NCI-H526 treated with DMSO at 0.1 percent for 48 hours (cell line): ENCODE results near the gene PHF12.

Source experiments
- DNase-seq: peaks from one replicate; lab custom pipeline; 2025; lab: John Stamatoyannopoulos, UW

The PHF12 gene

DNA sequence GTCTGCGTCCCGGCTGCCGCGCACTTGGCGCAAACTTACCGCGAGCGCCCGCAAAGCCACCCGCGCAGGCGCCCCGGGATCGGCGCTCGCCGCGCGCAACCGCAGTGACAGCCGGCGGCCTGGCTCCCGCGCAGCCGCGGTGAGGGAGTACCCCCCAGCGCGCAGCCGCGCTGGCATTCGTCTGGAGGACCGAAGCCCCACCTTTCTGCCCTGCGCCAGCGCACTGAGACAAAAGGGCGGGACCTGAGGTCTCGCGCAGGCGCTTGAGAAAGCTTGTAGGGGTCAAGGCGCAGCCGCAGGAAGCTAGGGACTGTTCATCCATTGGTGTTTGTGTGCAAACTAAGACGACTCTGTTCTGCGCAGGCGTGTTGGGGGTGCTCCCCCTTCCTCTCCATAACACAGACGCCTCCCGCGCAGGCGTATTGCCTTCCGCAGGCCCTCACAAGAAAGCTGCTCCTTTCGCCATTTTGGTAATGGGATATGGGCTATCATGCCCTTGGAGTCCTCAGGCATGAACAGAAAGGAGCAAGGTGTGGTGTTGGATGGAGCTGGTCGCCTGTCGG is at the start of gene PHF12:
Gene PHF12 (minus strand): TSS at position 91 of the 563 bp plus-strand sequence. CDS start 558 bp downstream, outside the sequence.
- peak; percentile 100 for DNase-seq

- DNase-seq, result no peak
Observed at GRCh38 chr17:29000973-29001372, 49.7 kb upstream of the PHF12 start.

- no peak for DNase-seq
Observed at GRCh38 chr17:28999206-28999605, 47.9 kb upstream of the PHF12 start.

DNA sequence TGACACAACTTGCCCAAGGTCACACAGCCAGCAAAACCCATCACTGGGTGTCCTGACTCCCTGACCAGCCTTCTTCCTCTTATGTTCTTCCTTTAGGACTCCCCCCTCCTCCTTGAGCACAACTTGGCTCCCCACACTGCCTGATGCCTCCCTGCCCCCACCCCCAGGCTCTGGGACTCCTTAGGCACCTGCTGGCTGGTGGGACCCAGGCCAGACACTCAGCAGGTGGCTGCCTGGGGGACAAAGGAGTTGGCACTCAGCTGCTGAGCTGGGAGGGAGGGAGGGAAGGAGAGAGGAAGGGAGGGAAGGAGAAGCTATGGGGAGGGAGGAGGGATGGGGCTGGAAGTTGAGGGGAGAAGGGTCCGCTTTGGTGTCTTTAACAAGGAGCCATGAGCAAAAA is 46.5 kb upstream of the PHF12 start:
- no peak for DNase-seq

- no peak for DNase-seq
Observed at GRCh38 chr17:28996554-28997096, 45.3 kb upstream of the PHF12 start.

DNA sequence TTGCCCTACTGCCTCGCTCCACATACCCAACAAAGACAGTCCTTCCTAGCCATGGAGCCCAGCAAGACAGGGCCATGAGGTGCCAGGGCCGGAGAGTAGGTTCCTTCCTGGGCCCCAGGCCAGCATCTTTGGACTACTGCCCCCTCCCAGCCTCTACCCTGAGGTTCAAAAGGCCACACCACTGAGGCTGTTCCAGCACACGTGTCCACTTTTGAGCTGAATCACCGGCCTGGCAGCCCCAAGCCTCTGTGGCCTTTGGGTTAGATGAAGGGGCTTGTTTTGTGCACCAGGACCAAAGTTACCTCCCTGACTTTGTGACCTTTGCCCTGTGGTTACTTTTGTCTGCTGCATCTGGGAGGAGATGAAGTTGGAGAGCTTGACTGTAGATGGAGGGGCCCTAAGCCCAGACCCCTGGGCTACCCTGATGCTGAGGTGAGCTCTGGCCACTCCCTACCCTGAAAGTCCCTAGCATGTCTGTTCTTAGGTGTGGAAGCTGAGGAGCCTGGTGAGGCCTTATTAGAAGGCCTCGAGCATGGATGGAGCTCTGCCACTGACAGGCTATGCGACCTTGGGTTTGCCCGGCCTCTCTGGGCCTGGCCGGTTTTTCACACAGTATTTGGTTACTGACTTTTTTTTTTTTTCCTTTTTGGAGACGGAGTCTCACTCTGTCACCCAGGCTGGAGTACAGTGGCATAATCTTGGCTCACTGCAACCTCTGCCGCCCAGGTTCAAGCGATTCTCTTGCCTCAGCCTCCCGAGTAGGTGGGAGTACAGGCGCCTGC is 42.5 kb upstream of the PHF12 start:
- DNase-seq, result no peak

GRCh38 chr17:28992625-28993600 is 41.6 kb upstream of the PHF12 start:
- DNase-seq, result no peak

- no peak for DNase-seq
Observed at GRCh38 chr17:28992185-28992584, 40.9 kb upstream of the PHF12 start.

DNA sequence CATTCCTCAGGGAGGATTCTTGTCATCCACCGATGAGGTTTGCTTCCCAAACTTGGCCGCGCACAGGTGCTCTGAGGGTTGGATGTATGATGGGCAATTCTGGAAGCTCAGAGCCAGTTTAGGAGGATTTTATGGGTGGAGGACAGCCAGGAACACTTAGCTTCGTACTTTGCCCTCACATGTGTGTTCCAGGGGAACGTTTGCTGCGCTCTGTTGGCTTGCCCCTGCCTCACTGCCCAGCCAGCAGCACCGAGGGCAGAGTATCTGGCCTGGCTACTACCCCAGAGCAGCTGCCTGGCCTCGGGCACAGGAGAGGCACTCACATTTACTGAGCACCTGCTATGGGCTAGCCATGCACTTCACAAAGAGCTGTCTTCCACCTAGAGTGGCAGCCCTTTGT is 40.5 kb upstream of the PHF12 start:
- DNase-seq, result no peak

DNA sequence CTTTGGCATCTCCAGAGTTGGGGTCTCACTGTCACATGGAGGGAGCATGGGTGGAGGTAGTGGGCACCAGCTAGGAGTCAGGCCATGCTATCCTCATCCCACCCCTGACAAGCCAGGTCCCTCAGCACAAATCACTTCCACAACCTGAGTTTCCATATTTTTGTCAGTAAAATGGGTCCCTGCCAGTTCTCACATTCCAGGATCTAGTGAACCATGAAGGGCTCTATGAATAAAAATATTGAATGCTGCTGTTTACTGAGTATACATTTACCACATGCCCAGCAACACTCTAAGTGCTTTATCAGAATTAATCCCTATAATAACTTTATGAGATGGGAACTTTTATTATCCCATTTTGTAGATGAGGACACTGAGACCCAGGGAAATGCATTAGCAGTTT is 37.7 kb upstream of the PHF12 start:
- no peak for DNase-seq

- peak; percentile 39 for DNase-seq
Observed at GRCh38 chr17:28988475-28988874, 37.2 kb upstream of the PHF12 start.

DNA sequence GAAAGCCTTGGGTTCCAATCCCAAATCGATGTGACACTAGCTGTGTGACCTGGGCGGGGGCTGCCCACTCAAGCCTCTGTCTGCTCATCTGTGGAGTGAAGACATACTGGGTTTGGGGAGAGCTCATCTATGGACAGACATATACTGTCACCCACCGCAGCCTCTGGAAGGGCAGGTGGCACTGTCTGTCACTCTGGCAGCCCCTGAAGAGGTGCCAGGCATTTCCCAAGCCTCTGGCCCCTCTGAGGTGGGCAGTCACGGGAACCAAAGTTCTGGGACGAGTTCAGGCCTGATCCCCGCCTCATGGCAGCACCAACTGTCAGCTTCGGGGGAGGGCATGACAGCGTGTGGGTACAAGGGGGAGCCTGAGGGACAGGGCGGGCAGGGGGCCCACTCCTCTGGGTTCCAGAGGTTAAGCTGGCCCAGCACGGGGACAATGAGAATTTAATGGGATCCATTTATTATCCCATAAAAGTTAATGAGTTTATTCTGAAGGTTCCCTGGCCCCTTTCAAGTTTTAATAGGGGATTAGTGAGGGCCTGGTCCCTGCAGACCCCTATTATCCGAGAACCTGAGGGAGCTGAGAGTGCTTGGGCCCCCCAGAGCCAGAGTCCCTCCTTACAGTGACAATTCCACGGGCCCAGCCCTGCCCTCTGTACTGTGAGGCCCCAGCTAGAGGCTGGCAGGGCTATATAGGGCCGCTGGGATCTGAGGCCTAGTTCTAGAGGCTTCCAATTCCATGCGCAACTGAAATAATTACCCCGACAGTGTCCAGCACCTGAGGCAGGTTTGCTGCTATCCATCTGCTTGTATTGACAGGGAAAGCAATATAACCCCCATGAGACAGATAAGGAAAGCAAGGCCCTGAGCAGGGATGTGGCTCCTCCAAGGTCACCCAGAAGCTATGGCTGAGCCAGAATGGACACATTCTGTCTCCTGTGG is 35.7 kb upstream of the PHF12 start:
- DNase-seq, result no peak

DNA sequence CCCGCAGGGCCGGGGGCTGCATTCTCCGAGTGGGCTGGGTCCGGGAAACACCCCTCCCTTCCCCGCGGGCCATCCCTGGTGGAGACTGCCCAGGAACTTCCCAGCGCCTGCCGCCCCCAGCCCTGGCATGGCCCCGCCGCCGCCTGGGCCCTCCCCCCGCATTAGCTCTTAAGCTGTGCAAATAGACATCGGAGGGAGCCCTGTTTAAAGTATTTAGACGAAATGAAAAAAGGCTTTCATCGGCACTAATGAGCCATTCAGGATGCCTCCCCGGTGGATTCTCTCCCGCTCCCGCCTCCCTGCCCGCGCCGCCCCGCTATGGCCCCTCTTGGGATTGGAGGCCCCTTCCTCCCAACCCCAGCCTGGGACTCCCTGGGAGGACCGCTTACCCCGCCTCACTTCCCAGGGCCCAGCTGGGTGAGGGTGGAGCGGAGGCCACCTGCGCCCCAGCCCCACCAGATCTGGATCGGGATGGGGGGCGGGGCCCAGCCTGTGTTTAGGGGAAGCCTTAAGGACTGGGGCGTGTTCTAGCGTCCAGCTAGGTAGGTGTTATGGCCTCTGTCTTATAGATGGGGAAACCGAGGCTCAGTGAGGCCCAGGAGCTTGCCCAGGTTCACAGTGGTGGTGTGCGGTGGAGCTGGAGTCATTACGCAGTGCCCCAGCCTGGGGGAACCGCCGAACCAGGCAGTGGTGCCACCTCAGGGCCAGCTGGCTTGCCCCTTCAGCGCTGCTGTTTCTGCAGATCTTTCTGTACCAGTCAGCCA is 34.8 kb upstream of the PHF12 start:
- peak; percentile 64 for DNase-seq

DNA sequence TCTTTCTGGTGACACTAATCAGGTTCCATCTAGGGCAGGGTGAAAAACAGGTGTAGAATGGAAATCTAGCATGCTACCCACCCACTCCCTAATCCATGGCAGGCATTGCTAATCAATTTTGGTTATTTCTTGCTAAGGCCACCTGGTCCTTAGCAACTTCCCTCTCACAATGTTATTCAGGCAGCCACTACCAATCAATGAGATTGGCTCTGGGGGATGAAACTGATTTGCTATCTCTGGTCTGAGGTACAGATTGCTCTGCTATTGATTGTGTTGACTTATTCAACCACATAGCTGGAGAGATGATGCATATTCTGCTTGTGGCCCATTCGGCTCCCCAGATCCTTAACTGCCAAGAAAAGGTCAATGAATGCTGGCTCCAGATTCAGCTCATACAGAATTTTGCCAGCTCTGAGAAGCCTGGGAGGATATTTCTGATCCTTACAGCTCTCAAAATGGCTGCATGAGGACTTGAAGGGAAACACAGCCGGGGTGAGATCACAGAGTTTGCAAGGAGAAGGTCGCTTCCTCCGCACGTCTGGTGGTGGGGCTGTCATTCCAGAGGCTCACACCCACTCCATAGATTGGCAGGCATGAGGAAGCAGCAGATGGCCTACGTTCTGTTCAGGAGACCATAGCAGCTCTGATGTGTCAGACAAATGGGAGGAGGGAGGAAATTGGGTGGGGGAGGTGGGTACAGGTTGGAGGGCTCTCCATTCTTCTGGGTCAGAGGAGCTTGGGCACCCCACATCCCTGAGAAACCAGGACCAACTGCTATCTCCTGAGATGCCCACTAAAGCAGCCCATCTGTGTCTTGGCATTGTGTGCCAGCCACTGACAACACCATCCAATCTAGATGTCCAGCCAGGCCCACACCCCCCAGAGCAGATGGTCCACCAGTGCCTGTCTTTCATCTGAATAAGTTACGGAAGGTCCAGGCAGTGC is 32.2 kb upstream of the PHF12 start:
- DNase-seq, result no peak

DNA sequence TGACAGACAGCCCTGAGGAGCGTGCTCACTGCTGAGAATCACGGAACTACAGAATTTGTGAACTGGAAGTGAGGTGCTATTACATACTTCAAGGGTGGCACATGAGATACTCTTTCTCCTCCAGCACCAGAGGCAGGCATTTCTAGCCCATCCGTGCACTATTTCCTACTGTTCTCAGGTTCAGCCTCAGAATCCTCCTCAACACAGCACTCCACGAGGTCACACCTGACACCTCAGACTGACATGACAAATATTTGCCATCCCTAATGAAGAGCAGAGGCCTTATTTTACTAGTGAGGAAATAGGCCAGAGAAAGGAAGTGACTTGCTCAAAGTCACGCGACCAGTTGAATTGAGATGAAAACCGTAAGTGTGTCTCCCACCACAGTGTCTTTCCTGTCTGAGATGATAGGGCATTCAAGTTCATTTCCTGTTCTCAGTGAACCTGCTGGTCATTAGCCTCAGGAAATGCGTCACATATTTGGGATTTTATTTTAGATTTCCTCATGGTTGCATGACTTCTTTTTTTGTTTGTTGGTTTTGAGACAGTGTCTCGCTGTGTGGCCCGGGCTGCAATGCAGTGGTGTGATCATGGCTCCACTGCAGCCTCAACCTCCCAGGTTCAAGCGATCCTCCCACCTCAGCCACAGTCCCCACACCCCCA is 30.9 kb upstream of the PHF12 start:
- no peak for DNase-seq

DNA sequence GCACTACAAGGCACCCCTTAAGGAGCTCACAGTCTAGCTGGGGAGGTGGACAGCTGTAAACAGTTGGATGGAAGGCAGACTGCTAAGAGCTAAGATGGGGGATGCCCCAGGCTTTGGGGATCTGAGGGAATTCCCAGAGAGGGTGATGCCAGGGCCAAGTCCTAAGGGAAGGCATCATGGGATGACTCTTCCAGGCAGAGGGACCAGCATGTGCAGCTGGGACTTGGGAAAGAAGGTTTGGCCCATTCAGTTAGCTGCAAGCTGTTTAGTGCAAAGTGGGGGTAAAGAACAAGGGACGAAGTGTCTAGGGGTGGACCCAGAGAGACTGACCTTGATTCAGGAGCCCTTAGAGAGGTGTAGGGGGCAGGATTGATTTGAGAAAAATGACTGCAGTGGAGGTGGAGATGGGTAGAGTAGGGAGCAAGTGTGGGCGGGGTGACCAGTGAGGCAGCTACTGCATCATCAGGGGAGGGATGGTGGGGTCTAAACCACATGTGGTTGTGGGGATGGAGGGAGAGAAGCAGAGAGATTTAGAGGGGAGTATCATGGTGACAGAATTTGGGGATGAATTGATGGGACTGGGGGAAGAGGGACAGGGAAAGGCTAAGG is 27.1 kb upstream of the PHF12 start:
- DNase-seq, result no peak

DNA sequence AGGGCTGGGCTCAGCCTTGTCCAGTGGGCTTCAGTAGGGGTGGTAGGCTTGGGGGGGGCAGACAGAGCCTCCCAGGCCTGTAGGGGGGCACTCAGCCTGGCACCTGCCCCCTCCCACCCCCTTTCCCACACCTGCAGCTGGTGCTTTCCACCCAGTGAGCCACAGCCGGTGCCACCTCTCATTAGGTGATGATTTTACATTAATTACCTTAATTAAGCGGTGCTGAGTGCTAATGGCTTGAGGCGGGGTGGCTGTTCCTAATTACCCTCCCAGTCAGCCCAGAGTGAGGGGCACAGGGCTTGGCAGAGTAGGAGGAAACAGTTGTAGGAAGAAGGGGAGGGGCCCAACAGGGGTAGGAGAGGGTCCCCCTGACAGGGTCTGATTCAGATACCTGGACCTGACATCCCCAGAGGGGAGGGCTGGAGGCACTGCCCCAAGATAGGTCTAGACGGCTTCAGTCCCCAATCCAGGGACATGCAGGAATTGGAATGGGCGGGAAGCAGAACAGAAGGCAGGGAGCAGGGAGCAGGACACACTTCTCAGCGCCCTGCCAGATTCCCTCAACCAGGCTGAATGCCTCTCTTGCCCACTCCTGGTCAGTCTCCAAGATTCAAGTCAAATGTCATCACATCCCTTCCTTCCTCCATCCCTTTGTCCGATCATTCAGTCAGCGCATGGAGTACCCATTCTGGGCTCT is 26.5 kb upstream of the PHF12 start:
- DNase-seq, result no peak

DNA sequence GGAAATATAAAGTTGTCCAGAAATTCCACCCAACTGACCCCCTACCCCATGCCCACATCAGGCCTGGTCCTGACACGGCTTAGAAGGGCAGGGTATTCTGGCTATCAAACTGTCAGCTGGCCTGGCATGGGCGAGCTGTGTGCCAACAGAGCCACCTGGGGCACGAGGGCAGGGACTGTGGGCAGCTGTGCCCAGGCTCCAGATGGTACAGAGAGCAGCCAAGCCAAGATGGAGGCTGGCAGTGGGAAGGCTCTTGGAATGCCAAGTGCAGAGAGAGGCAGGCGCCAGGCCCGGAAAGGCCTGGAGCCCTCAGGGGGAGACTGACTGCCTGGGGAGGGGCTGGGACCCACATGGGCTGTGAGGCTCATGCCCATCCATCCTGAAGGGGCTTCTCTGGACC is 24.3 kb upstream of the PHF12 start:
- no peak for DNase-seq
